ENCODE data around the gene BAHCC1.

The BAHCC1 gene

DNA sequence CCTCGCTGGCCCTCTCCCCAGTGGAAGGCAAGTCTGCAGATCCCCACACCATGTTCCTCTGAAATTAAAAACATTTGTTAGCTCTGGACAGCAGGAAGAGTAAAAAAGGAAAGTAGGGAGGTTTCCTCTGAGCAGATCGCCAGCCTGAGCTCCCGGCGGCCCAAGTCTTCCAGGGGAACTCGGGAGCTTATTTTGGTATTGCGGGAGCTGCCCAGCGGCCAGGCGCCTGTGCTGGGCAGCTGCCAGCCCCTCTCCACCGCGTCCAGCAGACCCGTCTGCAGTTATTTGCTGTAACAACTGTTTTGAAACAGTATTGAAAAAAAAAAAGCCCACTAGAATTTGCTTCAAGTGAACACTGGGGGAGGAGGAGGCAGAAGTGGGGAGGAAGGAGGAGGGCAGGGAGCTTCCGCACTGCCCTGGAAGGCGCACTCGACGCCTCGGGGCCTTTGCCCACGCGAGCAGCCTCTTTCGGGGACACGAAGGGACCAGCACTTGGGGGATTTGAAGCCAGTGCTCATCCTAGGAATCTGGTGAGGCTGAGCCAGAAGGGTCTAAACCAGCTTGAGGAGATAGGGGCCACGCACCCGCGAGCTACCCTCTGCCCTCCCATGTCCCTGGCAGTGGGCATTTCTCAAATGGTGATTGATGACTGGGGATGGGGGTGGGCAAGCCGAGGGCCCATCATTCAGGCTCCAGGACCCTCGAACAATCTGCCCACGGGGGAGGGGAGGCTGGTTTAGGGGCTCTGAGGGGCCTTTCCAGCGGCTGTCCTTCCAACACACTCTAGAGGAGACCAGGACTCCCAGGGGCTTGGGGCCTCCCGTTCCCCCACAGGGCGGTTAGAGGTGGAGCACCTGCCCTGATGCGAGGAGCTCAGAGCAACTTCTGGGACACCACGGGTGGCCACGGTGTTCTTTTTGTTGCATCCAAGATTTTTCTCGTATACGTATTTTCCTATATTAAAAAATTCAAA is 3.0 kb upstream of the BAHCC1 start:
- Histone ChIP-seq H3K36me3 (replicated peaks; ENCODE audit: low read depth, low read length) (no peaks in the 10 kb centered on the region), H3K79me2 (ENCODE audit: low read length) (no peaks in the 10 kb centered on the region), H3K9ac (ENCODE audit: low read length) (no peak overlapping the region), H3K4me3 (ENCODE audit: low read length) (no peak overlapping the region), H3K27me3 (ENCODE audit: low read depth, low read length) (no peaks in the 10 kb centered on the region), H3K4me1 (ENCODE audit: low read length) (no peaks in the 10 kb centered on the region), H3K27ac (ENCODE audit: low read length) (no peak overlapping the region), H3K4me2 (ENCODE audit: low read length) (no peak overlapping the region), H3K9me3 (ENCODE audit: insufficient read depth, low read length) (no peaks in the 10 kb centered on the region), H4K20me1 (ENCODE audit: insufficient read depth, low read length) (no peaks in the 10 kb centered on the region), H2AFZ (ENCODE audit: low read depth, low read length) (no peak overlapping the region)
- no peak for TF ChIP-seq EZH2phosphoT487 (IDR thresholded peaks at IDR 0.05; ENCODE audit: low read depth)
- TF ChIP-seq, protein P1, sequence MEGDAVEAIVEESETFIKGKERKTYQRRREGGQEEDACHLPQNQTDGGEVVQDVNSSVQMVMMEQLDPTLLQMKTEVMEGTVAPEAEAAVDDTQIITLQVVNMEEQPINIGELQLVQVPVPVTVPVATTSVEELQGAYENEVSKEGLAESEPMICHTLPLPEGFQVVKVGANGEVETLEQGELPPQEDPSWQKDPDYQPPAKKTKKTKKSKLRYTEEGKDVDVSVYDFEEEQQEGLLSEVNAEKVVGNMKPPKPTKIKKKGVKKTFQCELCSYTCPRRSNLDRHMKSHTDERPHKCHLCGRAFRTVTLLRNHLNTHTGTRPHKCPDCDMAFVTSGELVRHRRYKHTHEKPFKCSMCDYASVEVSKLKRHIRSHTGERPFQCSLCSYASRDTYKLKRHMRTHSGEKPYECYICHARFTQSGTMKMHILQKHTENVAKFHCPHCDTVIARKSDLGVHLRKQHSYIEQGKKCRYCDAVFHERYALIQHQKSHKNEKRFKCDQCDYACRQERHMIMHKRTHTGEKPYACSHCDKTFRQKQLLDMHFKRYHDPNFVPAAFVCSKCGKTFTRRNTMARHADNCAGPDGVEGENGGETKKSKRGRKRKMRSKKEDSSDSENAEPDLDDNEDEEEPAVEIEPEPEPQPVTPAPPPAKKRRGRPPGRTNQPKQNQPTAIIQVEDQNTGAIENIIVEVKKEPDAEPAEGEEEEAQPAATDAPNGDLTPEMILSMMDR (IDR thresholded peaks at IDR 0.05; ENCODE audit: low read depth, low read length) = no peak

DNA sequence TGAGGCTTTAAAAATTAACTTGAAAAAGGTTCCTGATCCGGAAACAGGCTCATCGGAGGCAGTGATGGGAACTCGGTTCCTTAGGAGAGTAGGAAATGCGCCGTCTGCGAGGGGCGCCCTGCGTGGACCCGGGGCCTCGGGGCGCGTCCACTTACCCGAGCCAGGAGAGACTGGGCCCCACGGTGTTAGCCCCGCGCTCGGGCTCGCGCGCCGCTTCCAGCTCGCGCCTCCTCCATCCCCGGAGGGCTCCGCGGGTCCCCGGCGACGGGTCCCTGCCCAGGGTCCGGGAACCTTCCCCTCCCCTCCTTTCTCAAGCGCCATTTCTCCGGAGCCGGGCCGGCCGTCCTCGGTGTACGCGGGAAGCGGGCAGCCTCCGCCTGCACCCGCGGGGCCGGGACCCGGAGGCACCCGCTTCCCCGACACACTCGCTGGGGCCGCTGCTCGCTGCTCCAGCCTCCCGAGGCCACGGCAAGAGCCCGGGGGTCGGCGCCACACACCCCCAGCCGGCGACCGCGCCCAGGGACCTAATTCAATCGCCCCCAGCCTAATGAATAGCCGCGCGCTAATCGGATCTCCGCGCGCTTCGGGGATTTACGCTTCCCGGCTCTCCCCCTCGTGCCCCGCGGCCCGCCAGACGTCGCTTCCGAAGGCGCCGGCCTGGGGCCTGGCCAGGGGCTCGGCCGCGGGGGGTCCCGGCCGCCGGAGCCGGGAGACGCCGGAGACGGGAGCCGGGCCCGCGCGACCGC is 2.2 kb upstream of the BAHCC1 start:
- H3K79me2 ChIP-seq (ENCODE audit: low read length) = no peaks in the 10 kb centered on the region
- no peaks in the 10 kb centered on the region for H3K4me1 ChIP-seq (ENCODE audit: low read length)
- no peaks in the 10 kb centered on the region for H3K9me3 ChIP-seq (ENCODE audit: insufficient read depth, low read length)
- no peaks in the 10 kb centered on the region for H3K36me3 ChIP-seq (replicated peaks; ENCODE audit: low read depth, low read length)
- H3K27ac ChIP-seq (ENCODE audit: low read length) = no peak overlapping the region
- no peak overlapping the region for H3K4me3 ChIP-seq (ENCODE audit: low read length)
- TF ChIP-seq, protein P1 (IDR thresholded peaks at IDR 0.05; ENCODE audit: low read depth, low read length) = no peak
- no peak for TF ChIP-seq EZH2phosphoT487 (IDR thresholded peaks at IDR 0.05; ENCODE audit: low read depth)
- H3K4me2 ChIP-seq (ENCODE audit: low read length) = no peak overlapping the region
- no peaks in the 10 kb centered on the region for H4K20me1 ChIP-seq (ENCODE audit: insufficient read depth, low read length)
- no peak overlapping the region for H2AFZ ChIP-seq (ENCODE audit: low read depth, low read length)
- no peak overlapping the region for H3K9ac ChIP-seq (ENCODE audit: low read length)
- no peaks in the 10 kb centered on the region for H3K27me3 ChIP-seq (ENCODE audit: low read depth, low read length)

DNA sequence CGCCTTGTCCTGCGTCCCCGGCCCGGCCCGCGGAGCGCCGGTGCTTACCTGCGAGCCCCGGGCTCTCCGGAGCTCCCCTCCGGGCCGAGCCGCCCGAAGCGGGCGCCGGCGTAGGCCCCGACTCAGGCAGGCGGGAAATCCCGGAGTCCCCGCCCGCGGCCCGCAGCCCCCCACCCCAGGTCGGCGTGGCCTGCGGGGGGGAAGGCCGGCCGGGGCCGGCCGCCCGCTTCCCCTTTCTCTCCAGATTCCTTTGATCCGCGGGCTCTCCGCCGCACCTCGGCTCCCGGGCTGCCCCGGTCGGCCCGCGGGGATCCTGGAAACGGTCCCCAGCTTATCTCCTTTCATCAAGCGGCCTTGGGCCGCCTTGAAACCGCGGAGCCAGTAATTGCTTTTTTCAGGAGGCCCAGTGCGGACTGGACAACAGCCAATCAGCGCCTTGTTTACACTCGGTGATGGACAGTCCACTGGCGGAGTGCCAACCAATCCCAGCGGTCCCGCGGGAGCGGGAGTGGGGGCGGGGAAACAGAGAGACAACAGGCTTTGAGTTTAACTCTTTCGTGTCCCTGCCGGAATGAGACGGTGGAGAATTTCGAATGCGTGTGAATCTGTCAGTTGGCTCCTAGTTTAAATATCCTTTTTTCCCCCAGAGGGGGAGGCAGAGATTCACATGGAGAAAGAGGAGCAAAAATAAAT is 1.4 kb upstream of the BAHCC1 start:
- H3K9me3 ChIP-seq (ENCODE audit: insufficient read depth, low read length) = no peaks in the 10 kb centered on the region
- no peaks in the 10 kb centered on the region for H3K4me1 ChIP-seq (ENCODE audit: low read length)
- H3K36me3 ChIP-seq (replicated peaks; ENCODE audit: low read depth, low read length) = no peaks in the 10 kb centered on the region
- no peak for TF ChIP-seq EZH2phosphoT487 (IDR thresholded peaks at IDR 0.05; ENCODE audit: low read depth)
- TF ChIP-seq, protein P1 (IDR thresholded peaks at IDR 0.05; ENCODE audit: low read depth, low read length) = no peak
- H3K27ac ChIP-seq (ENCODE audit: low read length) = no peak overlapping the region
- H3K4me3 ChIP-seq (ENCODE audit: low read length) = no peak overlapping the region
- no peaks in the 10 kb centered on the region for H4K20me1 ChIP-seq (ENCODE audit: insufficient read depth, low read length)
- no peaks in the 10 kb centered on the region for H3K79me2 ChIP-seq (ENCODE audit: low read length)
- H2AFZ ChIP-seq (ENCODE audit: low read depth, low read length) = no peak overlapping the region
- H3K4me2 ChIP-seq (ENCODE audit: low read length) = no peak overlapping the region
- H3K9ac ChIP-seq (ENCODE audit: low read length) = no peak overlapping the region
- H3K27me3 ChIP-seq (ENCODE audit: low read depth, low read length) = no peaks in the 10 kb centered on the region

Measured in OCI-LY3 (cell line).